Endodermal cell (in vitro differentiated cells): Measurements from ENCODE around the gene FGFRL1. TPM values are rescaled to one million over a fixed set of nuclear protein-coding genes. Genes with fewer than 3 reads are reported as not detected.

Experiments used
- DNase-seq: peaks from one replicate; pipeline ENCODE4 v3.0.0-alpha.2; 2017
- H3K27ac ChIP-seq: 2 replicates; pipeline ENCODE4 v1.5.1; 2013; ENCODE audit warnings: mild to moderate bottlenecking, low read depth, low read length, moderate library complexity
- H3K27me3 ChIP-seq: 2 replicates; pipeline ENCODE4 v1.6.1; 2013; ENCODE audit warnings: mild to moderate bottlenecking, low read length, moderate library complexity; ENCODE audit not compliant: insufficient read depth, control insufficient read depth, poor library complexity, severe bottlenecking
- H3K36me3 ChIP-seq: 2 replicates; pipeline ENCODE4 v1.7.0; 2013; ENCODE audit warnings: mild to moderate bottlenecking, low read length, moderate library complexity; ENCODE audit not compliant: control insufficient read depth, insufficient read depth
- H3K4me1 ChIP-seq: one replicate; pipeline ENCODE4 v1.7.0; 2013; ENCODE audit warnings: low read length; ENCODE audit not compliant: control insufficient read depth, insufficient read depth
- H3K4me3 ChIP-seq: 2 replicates; pipeline ENCODE4 v1.5.1; 2013; ENCODE audit warnings: mild to moderate bottlenecking, low read length, moderate library complexity
- H3K9ac ChIP-seq: 2 replicates; pipeline ENCODE4 v1.6.1; 2013; ENCODE audit warnings: mild to moderate bottlenecking, low read length, moderate library complexity; ENCODE audit not compliant: poor library complexity, severe bottlenecking; ENCODE audit errors: extremely low read depth
- H3K9me3 ChIP-seq: 2 replicates; pipeline ENCODE4 v1.6.1; 2013; ENCODE audit warnings: mild to moderate bottlenecking, low read length, moderate library complexity; ENCODE audit not compliant: control insufficient read depth
- H3K27ac Mint-ChIP-seq: 2 replicates; pipeline ENCODE4 v1.8.0; 2020; ENCODE audit warnings: mixed read lengths
- H3K27me3 Mint-ChIP-seq: 2 replicates; pipeline ENCODE4 v1.8.0; 2021; ENCODE audit warnings: mild to moderate bottlenecking, mixed read lengths; ENCODE audit not compliant: insufficient read depth
- H3K36me3 Mint-ChIP-seq: 2 replicates; pipeline ENCODE4 v1.8.0; 2020; ENCODE audit warnings: low read depth, mixed read lengths
- H3K4me1 Mint-ChIP-seq: 2 replicates; pipeline ENCODE4 v1.8.0; 2020; ENCODE audit warnings: mixed read lengths
- H3K4me3 Mint-ChIP-seq: 2 replicates; pipeline ENCODE4 v1.8.0; 2020; ENCODE audit warnings: mild to moderate bottlenecking, moderate library complexity, mixed read lengths
- H3K9me3 Mint-ChIP-seq: 2 replicates; pipeline ENCODE4 v1.8.0; 2020; ENCODE audit warnings: mild to moderate bottlenecking, mixed read lengths
- WGBS, 2 experiments: methylation state at CpG; one replicate each; pipeline versions ENCODE4 v1.1.5 to v1.1.7; 2013; ENCODE audit warnings: missing lambda C conversion rate in 2 of 2, mixed read lengths in 1 of 2; ENCODE audit not compliant: insufficient coverage in 1 of 2, insufficient read length in 1 of 2; 5-methylcytosine and 5-hydroxymethylcytosine counted together
- total RNA-seq, 2 donors: library from RNA; stranded (reverse); fragmentation: NEBNext Ultra II Directional in 1 of 2; extraction: Animal tissue kit (Norgen Biotek cat#: 25700) in 1 of 2; gene quantifications; 2 replicates in 1 of 2; 3 replicates in 1 of 2; pipeline ENCODE4 v1.2.1, GENCODE V29; 2021
- TF ChIP-seq, protein P1 (sequence below): fragments of 200-600 bp; sonication (generic); conservative IDR thresholded peaks from 2 replicates; pipeline ENCODE4 v1.5.0; 2021; ENCODE audit warnings: antibody characterized with exemption, mild to moderate bottlenecking

Gene FGFRL1
- total RNA-seq, 2 donors from 2014 or later, result 51.0 to 93.3 TPM

DNA sequence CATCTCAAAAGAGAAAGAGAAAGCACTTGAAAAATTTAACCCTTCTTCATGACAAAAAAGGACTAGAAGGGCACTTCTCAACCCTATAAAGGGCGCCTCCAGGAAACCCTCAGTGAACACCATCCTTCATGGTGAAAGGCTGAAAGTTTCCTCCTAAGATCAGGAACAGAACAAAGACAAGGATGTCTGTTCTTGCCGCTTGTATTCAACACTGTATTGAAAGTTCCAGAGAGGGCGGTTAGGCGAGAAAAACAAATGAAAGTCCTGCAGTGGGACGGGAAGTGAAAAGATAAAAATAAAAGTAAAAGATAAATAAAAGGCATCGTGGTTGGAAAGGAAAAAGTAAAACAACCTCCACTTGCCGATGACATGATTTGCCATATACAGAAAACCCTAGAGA, 51.0 kb downstream of the FGFRL1 start:
- Mint-ChIP-seq H3K36me3 (no peaks in the 10 kb centered on the region), H3K4me1 (no peaks in the 10 kb centered on the region), H3K27me3 (peaks cover 71% of the 10 kb centered on the region), H3K9me3 (no peaks in the 10 kb centered on the region), H3K27ac (no peak overlapping the region), H3K4me3 (no peak overlapping the region)
- H3K4me1 ChIP-seq, result no peaks in the 10 kb centered on the region
- no peak for DNase-seq
- TF ChIP-seq, protein P1, sequence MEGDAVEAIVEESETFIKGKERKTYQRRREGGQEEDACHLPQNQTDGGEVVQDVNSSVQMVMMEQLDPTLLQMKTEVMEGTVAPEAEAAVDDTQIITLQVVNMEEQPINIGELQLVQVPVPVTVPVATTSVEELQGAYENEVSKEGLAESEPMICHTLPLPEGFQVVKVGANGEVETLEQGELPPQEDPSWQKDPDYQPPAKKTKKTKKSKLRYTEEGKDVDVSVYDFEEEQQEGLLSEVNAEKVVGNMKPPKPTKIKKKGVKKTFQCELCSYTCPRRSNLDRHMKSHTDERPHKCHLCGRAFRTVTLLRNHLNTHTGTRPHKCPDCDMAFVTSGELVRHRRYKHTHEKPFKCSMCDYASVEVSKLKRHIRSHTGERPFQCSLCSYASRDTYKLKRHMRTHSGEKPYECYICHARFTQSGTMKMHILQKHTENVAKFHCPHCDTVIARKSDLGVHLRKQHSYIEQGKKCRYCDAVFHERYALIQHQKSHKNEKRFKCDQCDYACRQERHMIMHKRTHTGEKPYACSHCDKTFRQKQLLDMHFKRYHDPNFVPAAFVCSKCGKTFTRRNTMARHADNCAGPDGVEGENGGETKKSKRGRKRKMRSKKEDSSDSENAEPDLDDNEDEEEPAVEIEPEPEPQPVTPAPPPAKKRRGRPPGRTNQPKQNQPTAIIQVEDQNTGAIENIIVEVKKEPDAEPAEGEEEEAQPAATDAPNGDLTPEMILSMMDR, result no peak
- no peaks in the 10 kb centered on the region for H3K9me3 ChIP-seq
- WGBS, 2 experiments, result 81 to 83% methylated on average over 4 to 7 of the region's 7 CpGs
- H3K9ac ChIP-seq, result no peak overlapping the region
- no peak overlapping the region for H3K4me3 ChIP-seq
- no peak overlapping the region for H3K27ac ChIP-seq
- H3K27me3 ChIP-seq, result peaks cover 79% of the 10 kb centered on the region
- H3K36me3 ChIP-seq, result no peaks in the 10 kb centered on the region

DNA sequence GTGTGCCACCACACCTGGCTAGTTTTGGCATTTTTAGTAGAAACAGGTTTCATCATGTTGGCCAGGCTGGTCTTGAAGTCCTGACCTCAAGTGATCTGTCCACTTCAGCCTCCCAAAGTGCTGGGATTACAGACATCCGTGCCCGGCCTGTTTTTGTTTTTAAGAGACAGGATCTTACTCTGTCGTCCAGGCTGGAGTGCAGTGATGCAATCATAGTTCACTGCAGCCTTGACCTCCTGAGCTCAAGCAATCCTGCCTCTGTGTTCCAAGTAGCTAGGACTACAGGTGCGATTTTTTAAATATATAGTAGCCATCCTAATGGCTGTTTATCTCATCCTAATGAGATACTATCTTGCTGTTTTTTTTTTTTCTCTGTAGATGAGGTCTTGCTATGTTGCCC, 54.3 kb downstream of the FGFRL1 start:
- peaks cover 60% of the 10 kb centered on the region for H3K27me3 Mint-ChIP-seq
- H3K4me1 ChIP-seq, result no peaks in the 10 kb centered on the region
- H3K36me3 ChIP-seq, result no peaks in the 10 kb centered on the region
- H3K27me3 ChIP-seq, result peaks cover 70% of the 10 kb centered on the region
- no peak overlapping the region for H3K4me3 ChIP-seq
- H3K36me3 Mint-ChIP-seq, result no peaks in the 10 kb centered on the region
- WGBS, 2 experiments, result 70 to 77% methylated on average over 3 of the region's 4 CpGs
- no peak for DNase-seq
- no peaks in the 10 kb centered on the region for H3K4me1 Mint-ChIP-seq
- no peak overlapping the region for H3K4me3 Mint-ChIP-seq
- H3K9me3 Mint-ChIP-seq, result no peaks in the 10 kb centered on the region
- H3K9ac ChIP-seq, result no peak overlapping the region
- no peaks in the 10 kb centered on the region for H3K9me3 ChIP-seq
- TF ChIP-seq, protein P1, result no peak
- H3K27ac ChIP-seq, result no peak overlapping the region
- H3K27ac Mint-ChIP-seq, result no peak overlapping the region

DNA sequence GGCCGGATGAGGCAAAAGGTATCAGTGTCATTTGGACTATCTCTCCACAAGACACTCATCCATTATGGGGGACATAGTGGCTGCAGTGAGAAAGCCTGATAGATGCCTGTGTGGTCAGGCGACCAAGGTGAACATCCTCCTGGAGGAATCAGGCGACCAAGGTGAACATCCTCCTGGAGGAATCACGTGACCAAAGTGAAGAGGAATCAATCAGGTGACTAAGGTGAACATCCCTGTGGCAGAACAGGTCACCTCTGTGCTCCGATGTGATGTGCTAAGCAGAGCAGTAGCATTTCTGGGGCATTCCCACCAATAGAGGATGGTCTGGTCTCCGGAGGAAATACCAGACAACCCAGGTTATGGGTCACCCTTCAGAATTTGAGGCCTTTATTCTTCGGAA, 58.0 kb downstream of the FGFRL1 start:
- Histone ChIP-seq H3K27me3 (peaks cover 39% of the 10 kb centered on the region), H3K27ac (no peak overlapping the region), H3K9ac (no peak overlapping the region), H3K9me3 (peaks cover 11% of the 10 kb centered on the region), H3K4me3 (no peak overlapping the region), H3K4me1 (no peaks in the 10 kb centered on the region), H3K36me3 (no peaks in the 10 kb centered on the region)
- peaks cover 11% of the 10 kb centered on the region for H3K9me3 Mint-ChIP-seq
- no peak overlapping the region for H3K27ac Mint-ChIP-seq
- H3K4me1 Mint-ChIP-seq, result no peaks in the 10 kb centered on the region
- H3K27me3 Mint-ChIP-seq, result peaks cover 50% of the 10 kb centered on the region
- 90 to 92% methylated on average over 6 to 7 of the region's 7 CpGs for WGBS, 2 experiments
- TF ChIP-seq, protein P1, result no peak
- no peaks in the 10 kb centered on the region for H3K36me3 Mint-ChIP-seq
- no peak overlapping the region for H3K4me3 Mint-ChIP-seq
- no peak for DNase-seq
